ENCODE data around the gene GRM5.
"Not testable (repeated sequence)": the region's sequence is repeated elsewhere in the genome, so short reads cannot be mapped to it uniquely, and the experiment has no call there.

DNA sequence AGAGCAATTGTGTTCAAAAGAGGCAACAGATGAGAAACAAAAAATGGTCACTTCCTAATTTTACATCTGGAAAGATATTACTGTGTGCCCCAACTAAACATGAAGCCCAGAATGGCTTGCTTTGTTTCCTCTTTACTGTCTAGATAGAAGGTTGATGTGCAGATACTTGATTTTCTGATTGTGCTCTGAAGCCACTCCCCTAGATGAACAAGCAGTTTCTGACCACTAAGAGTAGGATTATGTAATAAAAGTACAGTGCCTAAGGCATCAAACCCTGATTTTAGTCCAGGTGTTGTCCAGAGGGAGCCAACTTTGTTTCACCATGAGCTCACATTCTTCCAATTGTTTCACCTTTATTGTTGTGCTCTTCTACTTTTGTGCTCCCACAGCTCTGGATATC, 116.9 kb downstream of the GRM5 start:
- TF ChIP-seq, protein P1, sequence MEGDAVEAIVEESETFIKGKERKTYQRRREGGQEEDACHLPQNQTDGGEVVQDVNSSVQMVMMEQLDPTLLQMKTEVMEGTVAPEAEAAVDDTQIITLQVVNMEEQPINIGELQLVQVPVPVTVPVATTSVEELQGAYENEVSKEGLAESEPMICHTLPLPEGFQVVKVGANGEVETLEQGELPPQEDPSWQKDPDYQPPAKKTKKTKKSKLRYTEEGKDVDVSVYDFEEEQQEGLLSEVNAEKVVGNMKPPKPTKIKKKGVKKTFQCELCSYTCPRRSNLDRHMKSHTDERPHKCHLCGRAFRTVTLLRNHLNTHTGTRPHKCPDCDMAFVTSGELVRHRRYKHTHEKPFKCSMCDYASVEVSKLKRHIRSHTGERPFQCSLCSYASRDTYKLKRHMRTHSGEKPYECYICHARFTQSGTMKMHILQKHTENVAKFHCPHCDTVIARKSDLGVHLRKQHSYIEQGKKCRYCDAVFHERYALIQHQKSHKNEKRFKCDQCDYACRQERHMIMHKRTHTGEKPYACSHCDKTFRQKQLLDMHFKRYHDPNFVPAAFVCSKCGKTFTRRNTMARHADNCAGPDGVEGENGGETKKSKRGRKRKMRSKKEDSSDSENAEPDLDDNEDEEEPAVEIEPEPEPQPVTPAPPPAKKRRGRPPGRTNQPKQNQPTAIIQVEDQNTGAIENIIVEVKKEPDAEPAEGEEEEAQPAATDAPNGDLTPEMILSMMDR (IDR thresholded peaks at IDR 0.05; ENCODE audit: poor library complexity) = not testable (repeated sequence)
- TF ChIP-seq EZH2 (IDR thresholded peaks at IDR 0.05; ENCODE audit: borderline replicate concordance); EZH2phosphoT487 (IDR thresholded peaks at IDR 0.05; ENCODE audit: low read depth, severe bottlenecking, unreplicated experiment): not testable (repeated sequence)

Data from hepatocyte (in vitro differentiated cells).